Mesendoderm (in vitro differentiated cells): ENCODE measurements around the gene NRXN3.

Source experiments
- DNase-seq: peaks from one replicate; pipeline ENCODE4 v3.0.0; 2013
- H2AK5ac ChIP-seq: 2 replicates; pipeline ENCODE4 v1.6.1; 2013; ENCODE audit warnings: low read length, inconsistent platforms
- H2BK120ac ChIP-seq: 2 replicates; pipeline ENCODE4 v1.6.1; 2013; ENCODE audit warnings: low read depth, mild to moderate bottlenecking, low read length, moderate library complexity, mixed read lengths
- H2BK15ac ChIP-seq: replicated peaks from 2 replicates; pipeline ENCODE4 v1.6.1; 2013; ENCODE audit warnings: low read depth, mild to moderate bottlenecking, moderate library complexity
- H2BK5ac ChIP-seq: 2 replicates; pipeline ENCODE4 v1.6.1; 2013; ENCODE audit warnings: low read length, inconsistent platforms
- H3K18ac ChIP-seq: 2 replicates; pipeline ENCODE4 v1.6.1; 2013; ENCODE audit warnings: mild to moderate bottlenecking, low read length, mixed read lengths
- H3K23ac ChIP-seq: one replicate; pipeline ENCODE4 v1.6.1; 2013; ENCODE audit warnings: low read length
- H3K27ac ChIP-seq: 2 replicates; pipeline ENCODE4 v1.5.1; 2013; ENCODE audit warnings: low read depth, mild to moderate bottlenecking, inconsistent platforms, low read length, moderate library complexity
- H3K27me3 ChIP-seq: 2 replicates; pipeline ENCODE4 v1.6.1; 2013; ENCODE audit warnings: low read length, control low read depth, mild to moderate bottlenecking, inconsistent platforms; ENCODE audit not compliant: insufficient read depth, poor library complexity
- H3K36me3 ChIP-seq: 2 replicates; pipeline ENCODE4 v1.6.1; 2013; ENCODE audit warnings: low read length, inconsistent platforms; ENCODE audit not compliant: control insufficient read depth, insufficient read depth
- H3K4ac ChIP-seq: one replicate; pipeline ENCODE4 v1.6.1; 2013; ENCODE audit warnings: low read depth, mild to moderate bottlenecking, low read length, moderate library complexity
- H3K4me1 ChIP-seq: 2 replicates; pipeline ENCODE4 v1.6.1; 2013; ENCODE audit warnings: low read depth, low read length, inconsistent platforms; ENCODE audit not compliant: control insufficient read depth
- H3K4me2 ChIP-seq: 2 replicates; pipeline ENCODE4 v1.6.1; 2013; ENCODE audit warnings: low read length
- H3K4me3 ChIP-seq: 2 replicates; pipeline ENCODE4 v1.5.1; 2013; ENCODE audit warnings: mild to moderate bottlenecking, low read length
- H3K56ac ChIP-seq: one replicate; pipeline ENCODE4 v1.6.1; 2013; ENCODE audit warnings: low read length
- H3K79me1 ChIP-seq: 2 replicates; pipeline ENCODE4 v1.6.1; 2013; ENCODE audit warnings: low read length, inconsistent platforms
- H3K79me2 ChIP-seq: 2 replicates; pipeline ENCODE4 v1.6.1; 2013; ENCODE audit warnings: mild to moderate bottlenecking, low read length; ENCODE audit not compliant: control insufficient read depth, insufficient read depth
- H3K9ac ChIP-seq: 2 replicates; pipeline ENCODE4 v1.6.1; 2013; ENCODE audit warnings: low read length, inconsistent platforms
- H4K5ac ChIP-seq: one replicate; pipeline ENCODE4 v1.6.1; 2013; ENCODE audit warnings: low read length
- H4K8ac ChIP-seq: one replicate; pipeline ENCODE4 v1.6.1; 2013; ENCODE audit warnings: low read depth, mild to moderate bottlenecking, control low read depth, low read length, moderate library complexity
- WGBS: extraction: QIAGEN DNeasy Blood & Tissue Kit; methylation state at CpG from one replicate; pipeline ENCODE4 v1.1.7; 2013; ENCODE audit warnings: low lambda C conversion rate, missing lambda C conversion rate; ENCODE audit not compliant: insufficient coverage; ENCODE audit errors: extremely low coverage; 5-methylcytosine and 5-hydroxymethylcytosine counted together

The NRXN3 gene

GRCh38 chr14:78714711-78715110 is 544.5 kb downstream of the NRXN3 start:
- Histone ChIP-seq H2AK5ac (no peak overlapping the region), H2BK15ac (no peak overlapping the region), H3K56ac (no peak overlapping the region), H2BK120ac (no peak overlapping the region), H3K9ac (no peak overlapping the region), H4K8ac (no peak overlapping the region), H3K36me3 (no peaks in the 10 kb centered on the region), H3K79me1 (no peaks in the 10 kb centered on the region), H3K4ac (no peak overlapping the region), H3K18ac (no peak overlapping the region), H3K4me3 (no peak overlapping the region), H2BK5ac (no peak overlapping the region), H4K5ac (no peak overlapping the region), H3K4me1 (no peaks in the 10 kb centered on the region), H3K27ac (no peak overlapping the region), H3K23ac (no peak overlapping the region), H3K79me2 (no peaks in the 10 kb centered on the region), H3K27me3 (no peaks in the 10 kb centered on the region), H3K4me2 (no peak overlapping the region)
- no CpG with 5 or more reads among the region's 18 CpGs for WGBS
- no peak for DNase-seq

- no peak overlapping the region for H3K4ac ChIP-seq
- no peak overlapping the region for H4K8ac ChIP-seq
- WGBS = no CpG with 5 or more reads among the region's 6 CpGs
- no peak for DNase-seq
- no peak overlapping the region for H3K27ac ChIP-seq
- H3K4me2 ChIP-seq = no peak overlapping the region
- H3K9ac ChIP-seq = no peak overlapping the region
- no peaks in the 10 kb centered on the region for H3K36me3 ChIP-seq
- no peak overlapping the region for H3K56ac ChIP-seq
- H3K4me1 ChIP-seq = peaks cover 4% of the 10 kb centered on the region
- no peak overlapping the region for H4K5ac ChIP-seq
- no peaks in the 10 kb centered on the region for H3K79me2 ChIP-seq
- H3K23ac ChIP-seq = no peak overlapping the region
- H3K4me3 ChIP-seq = no peak overlapping the region
- no peak overlapping the region for H2AK5ac ChIP-seq
- no peak overlapping the region for H3K18ac ChIP-seq
- no peaks in the 10 kb centered on the region for H3K27me3 ChIP-seq
- peak overlapping the region; percentile 28 for H2BK120ac ChIP-seq
- H3K79me1 ChIP-seq = no peaks in the 10 kb centered on the region
- no peak overlapping the region for H2BK5ac ChIP-seq
- no peak overlapping the region for H2BK15ac ChIP-seq
Observed at GRCh38 chr14:78721756-78722480, 551.7 kb downstream of the NRXN3 start.

- Histone ChIP-seq H3K4me2 (no peak overlapping the region), H3K36me3 (no peaks in the 10 kb centered on the region), H3K9ac (no peak overlapping the region), H2BK15ac (no peak overlapping the region), H3K4me1 (peaks cover 4% of the 10 kb centered on the region), H3K4ac (no peak overlapping the region), H4K5ac (no peak overlapping the region), H3K79me2 (no peaks in the 10 kb centered on the region), H3K27ac (peak overlapping the region; percentile 84), H2AK5ac (no peak overlapping the region), H3K56ac (no peak overlapping the region), H3K79me1 (no peaks in the 10 kb centered on the region), H3K4me3 (no peak overlapping the region), H2BK5ac (no peak overlapping the region), H2BK120ac (no peak overlapping the region), H3K27me3 (no peaks in the 10 kb centered on the region), H4K8ac (no peak overlapping the region), H3K23ac (no peak overlapping the region), H3K18ac (no peak overlapping the region)
- WGBS = no CpG with 5 or more reads among the region's 1 CpG
- DNase-seq = peak; percentile 93
Observed at GRCh38 chr14:78725086-78725485, 554.9 kb downstream of the NRXN3 start.

GRCh38 chr14:78737116-78737515 is 566.9 kb downstream of the NRXN3 start:
- H3K18ac ChIP-seq = no peak overlapping the region
- no peaks in the 10 kb centered on the region for H3K79me2 ChIP-seq
- no peak overlapping the region for H4K5ac ChIP-seq
- no peak overlapping the region for H2BK120ac ChIP-seq
- no peaks in the 10 kb centered on the region for H3K79me1 ChIP-seq
- H3K4me3 ChIP-seq = no peak overlapping the region
- no peak overlapping the region for H2AK5ac ChIP-seq
- no peak overlapping the region for H2BK5ac ChIP-seq
- H3K4me2 ChIP-seq = no peak overlapping the region
- no peaks in the 10 kb centered on the region for H3K4me1 ChIP-seq
- H3K36me3 ChIP-seq = no peaks in the 10 kb centered on the region
- no peak overlapping the region for H3K56ac ChIP-seq
- no peak overlapping the region for H3K9ac ChIP-seq
- no peak for DNase-seq
- H4K8ac ChIP-seq = no peak overlapping the region
- H3K27me3 ChIP-seq = no peaks in the 10 kb centered on the region
- H3K4ac ChIP-seq = no peak overlapping the region
- WGBS = no CpG with 5 or more reads among the region's 3 CpGs
- no peak overlapping the region for H3K23ac ChIP-seq
- no peak overlapping the region for H2BK15ac ChIP-seq
- H3K27ac ChIP-seq = no peak overlapping the region

GRCh38 chr14:78737601-78738000 is 567.4 kb downstream of the NRXN3 start:
- H3K23ac ChIP-seq = no peak overlapping the region
- H2BK15ac ChIP-seq = no peak overlapping the region
- H2BK120ac ChIP-seq = no peak overlapping the region
- no peaks in the 10 kb centered on the region for H3K36me3 ChIP-seq
- no peak overlapping the region for H2AK5ac ChIP-seq
- H4K5ac ChIP-seq = no peak overlapping the region
- no peaks in the 10 kb centered on the region for H3K79me2 ChIP-seq
- no peak overlapping the region for H3K27ac ChIP-seq
- WGBS = no CpG with 5 or more reads among the region's 6 CpGs
- H2BK5ac ChIP-seq = no peak overlapping the region
- no peak overlapping the region for H3K4ac ChIP-seq
- H3K4me3 ChIP-seq = no peak overlapping the region
- H3K9ac ChIP-seq = no peak overlapping the region
- H4K8ac ChIP-seq = no peak overlapping the region
- H3K27me3 ChIP-seq = no peaks in the 10 kb centered on the region
- no peak overlapping the region for H3K18ac ChIP-seq
- no peak overlapping the region for H3K56ac ChIP-seq
- H3K4me2 ChIP-seq = no peak overlapping the region
- H3K79me1 ChIP-seq = no peaks in the 10 kb centered on the region
- no peaks in the 10 kb centered on the region for H3K4me1 ChIP-seq
- DNase-seq = no peak

- Histone ChIP-seq H4K8ac (no peak overlapping the region), H3K27ac (no peak overlapping the region)
Observed at GRCh38 chr14:78746086-78746595, 576.0 kb downstream of the NRXN3 start.

More at GRCh38 chr14:78746086-78746595, 576.0 kb downstream of the NRXN3 start:
- Histone ChIP-seq H4K5ac (no peak overlapping the region), H3K4me3 (no peak overlapping the region), H3K4ac (no peak overlapping the region), H2BK5ac (no peak overlapping the region), H2AK5ac (no peak overlapping the region), H3K4me2 (no peak overlapping the region), H3K56ac (no peak overlapping the region), H2BK120ac (no peak overlapping the region), H2BK15ac (no peak overlapping the region), H3K23ac (no peak overlapping the region), H3K79me2 (no peaks in the 10 kb centered on the region), H3K79me1 (no peaks in the 10 kb centered on the region), H3K9ac (no peak overlapping the region), H3K18ac (no peak overlapping the region), H3K4me1 (no peaks in the 10 kb centered on the region), H3K36me3 (no peaks in the 10 kb centered on the region), H3K27me3 (no peaks in the 10 kb centered on the region)
- no peak for DNase-seq
- no CpG with 5 or more reads among the region's 3 CpGs for WGBS
